GM23248 (cell line): ENCODE data around the gene C10orf90. TPM values are rescaled to one million over a fixed set of nuclear protein-coding genes. Genes with fewer than 3 reads are reported as not detected.

ENCODE experiments used
- DNase-seq: peaks from one replicate; pipeline ENCODE4 v3.0.0-alpha.2; 2015
- H2AFZ ChIP-seq: fragments of 200-600 bp; sonication (generic); 2 replicates; pipeline ENCODE4 v1.6.1; 2016; ENCODE audit warnings: antibody characterized with exemption
- H3F3A ChIP-seq: fragments of 200-600 bp; sonication (generic); 2 replicates; pipeline ENCODE4 v1.6.1; 2016; ENCODE audit warnings: mild to moderate bottlenecking, antibody characterized with exemption, mixed run types; ENCODE audit not compliant: insufficient read depth
- H3K27ac ChIP-seq: fragments of 200-600 bp; sonication (generic); 2 replicates; pipeline ENCODE4 v1.5.1; 2016; ENCODE audit warnings: mild to moderate bottlenecking
- H3K27me3 ChIP-seq: fragments of 200-600 bp; sonication (generic); replicated peaks from 2 replicates; pipeline ENCODE4 v1.6.1; 2016; ENCODE audit warnings: mild to moderate bottlenecking; ENCODE audit not compliant: insufficient read depth
- H3K36me3 ChIP-seq: fragments of 200-600 bp; sonication (generic); 2 replicates; pipeline ENCODE4 v1.6.1; 2016; ENCODE audit warnings: low read depth, mild to moderate bottlenecking
- H3K4me1 ChIP-seq: fragments of 200-600 bp; sonication (generic); 2 replicates; pipeline ENCODE4 v1.6.1; 2016; ENCODE audit warnings: mild to moderate bottlenecking; ENCODE audit not compliant: insufficient read depth
- H3K4me2 ChIP-seq: fragments of 200-600 bp; sonication (generic); one replicate; pipeline ENCODE4 v1.6.1; 2016; ENCODE audit warnings: mild to moderate bottlenecking; ENCODE audit not compliant: unreplicated experiment
- H3K4me3 ChIP-seq: fragments of 200-600 bp; sonication (generic); 2 replicates; pipeline ENCODE4 v1.5.1; 2016; ENCODE audit warnings: mild to moderate bottlenecking
- H3K79me2 ChIP-seq: fragments of 200-600 bp; sonication (generic); 2 replicates; pipeline ENCODE4 v1.6.1; 2016; ENCODE audit warnings: mild to moderate bottlenecking; ENCODE audit not compliant: insufficient read depth
- H3K9ac ChIP-seq: fragments of 200-600 bp; sonication (generic); 2 replicates; pipeline ENCODE4 v1.6.1; 2016; ENCODE audit warnings: mild to moderate bottlenecking
- H3K9me2 ChIP-seq: fragments of 200-600 bp; sonication (generic); 2 replicates; pipeline ENCODE4 v1.6.1; 2016; ENCODE audit warnings: mixed run types, mild to moderate bottlenecking, moderate library complexity; ENCODE audit not compliant: insufficient read depth
- H3K9me3 ChIP-seq: fragments of 200-600 bp; sonication (generic); one replicate; pipeline ENCODE4 v1.6.1; 2017; ENCODE audit warnings: low read depth
- H4K20me1 ChIP-seq: fragments of 200-600 bp; sonication (generic); 2 replicates; pipeline ENCODE4 v1.6.0; 2016; ENCODE audit not compliant: insufficient read depth
- EZH2 ChIP-seq: fragments of 200-600 bp; sonication (generic); IDR thresholded peaks from 2 replicates; pipeline ENCODE4 v1.6.1; 2018; ENCODE audit warnings: antibody characterized with exemption, mild to moderate bottlenecking; ENCODE audit not compliant: insufficient read depth, poor library complexity, severe bottlenecking
- EZH2phosphoT487 ChIP-seq: fragments of 200-600 bp; sonication (generic); IDR thresholded peaks from 2 replicates; pipeline ENCODE4 v1.6.1; 2018; ENCODE audit warnings: antibody characterized with exemption, moderate library complexity, mild to moderate bottlenecking, low read depth; ENCODE audit not compliant: insufficient read depth
- WGBS, 2 experiments: methylation state at CpG; one replicate each; pipeline ENCODE4 v1.1.6; 2015 to 2017; ENCODE audit warnings: low lambda C conversion rate in 2 of 2, low coverage in 1 of 2; ENCODE audit errors: missing lambda C conversion rate in 2 of 2; 5-methylcytosine and 5-hydroxymethylcytosine counted together
- in situ Hi-C: fragments of 300-500 bp; cut with MboI; formaldehyde crosslinking; loops from 2 replicates; pipeline ENCODE4 v1.15.0; 2020
- polyA plus RNA-seq: library from polyadenylated mRNA; unstranded; fragments of >200 nt; fragmentation: Nextera tagmentation; extraction: Ambion mirVana; gene quantifications from 2 replicates; pipeline ENCODE4 v1.2.1, GENCODE V29; 2016
- total RNA-seq: library from RNA; depleted of rRNA; stranded (reverse); fragments of >200 nt; shearing (Covaris generic); gene quantifications from 2 replicates; pipeline ENCODE4 v1.2.3, GENCODE V29; 2014

The C10orf90 gene
- total and polyA plus RNA-seq, 2 experiments from 2014 or later, result 0.22 to 0.71 TPM

DNA sequence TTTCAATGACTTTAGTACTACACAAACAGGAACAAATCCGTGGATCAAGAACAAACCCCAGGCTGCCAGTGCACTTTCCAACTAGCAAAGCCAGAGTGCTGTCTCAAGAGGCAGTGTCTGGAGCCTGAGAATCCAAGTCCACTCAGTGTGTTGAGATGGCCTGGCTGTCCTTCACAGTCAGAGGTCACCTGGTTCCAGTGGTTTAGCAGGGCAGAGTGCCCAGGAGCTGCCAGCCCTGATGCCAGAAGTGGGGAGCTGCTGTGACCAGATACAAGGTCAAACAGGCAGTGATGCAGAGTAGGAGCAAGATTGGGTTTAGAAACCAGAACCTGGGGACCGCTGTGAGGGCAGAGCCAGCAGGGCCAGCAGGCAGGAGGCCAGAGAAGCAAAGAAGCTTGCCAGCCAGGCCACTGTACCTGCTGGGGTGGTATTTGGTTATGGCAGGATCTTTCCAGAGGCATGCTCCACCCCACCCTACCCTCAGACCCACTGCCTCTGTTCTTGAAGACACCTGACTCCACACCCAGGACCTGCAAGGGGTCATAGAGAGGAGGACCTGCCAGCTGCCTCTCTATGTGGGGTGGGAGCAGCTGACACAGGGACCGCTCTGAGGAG is 35.6 kb upstream of the C10orf90 start:
- no peaks in the 10 kb centered on the region for H3K79me2 ChIP-seq
- in situ Hi-C loops, result no loop called here
- no peaks in the 10 kb centered on the region for H4K20me1 ChIP-seq
- no peak overlapping the region for H3K4me3 ChIP-seq
- no peaks in the 10 kb centered on the region for H3K36me3 ChIP-seq
- no peak for DNase-seq
- peaks cover 3% of the 10 kb centered on the region; the same call in 1 of the 2 replicates for H3K4me1 ChIP-seq
- H3K27ac ChIP-seq, result no peak overlapping the region
- H2AFZ ChIP-seq, result no peak overlapping the region
- no peaks in the 10 kb centered on the region for H3K9me2 ChIP-seq
- no peak overlapping the region for H3K9ac ChIP-seq
- H3F3A ChIP-seq, result no peaks in the 10 kb centered on the region; the same call in 1 of the 2 replicates
- 31 to 33% methylated on average over 3 of the region's 3 CpGs for WGBS, 2 experiments
- H3K9me3 ChIP-seq, result no peaks in the 10 kb centered on the region
- peaks cover 25% of the 10 kb centered on the region for H3K27me3 ChIP-seq
- H3K4me2 ChIP-seq, result no peak overlapping the region
- no peak for TF ChIP-seq EZH2phosphoT487
- TF ChIP-seq EZH2, result no peak

- no peak overlapping the region for H3K27ac ChIP-seq
- H4K20me1 ChIP-seq, result no peaks in the 10 kb centered on the region
- no peak overlapping the region for H3K9ac ChIP-seq
- no peak overlapping the region for H2AFZ ChIP-seq
- TF ChIP-seq EZH2phosphoT487, result no peak
- no peak for TF ChIP-seq EZH2
- WGBS, 2 experiments, result 38 to 40% methylated on average over 5 of the region's 5 CpGs
- no peaks in the 10 kb centered on the region for H3K36me3 ChIP-seq
- peaks cover 3% of the 10 kb centered on the region; the same call in 1 of the 2 replicates for H3K4me1 ChIP-seq
- no peaks in the 10 kb centered on the region for H3K9me3 ChIP-seq
- H3K4me2 ChIP-seq, result no peak overlapping the region
- H3K9me2 ChIP-seq, result no peaks in the 10 kb centered on the region
- H3K27me3 ChIP-seq, result peaks cover 25% of the 10 kb centered on the region
- H3F3A ChIP-seq, result no peaks in the 10 kb centered on the region; the same call in 1 of the 2 replicates
- no peak for DNase-seq
- H3K79me2 ChIP-seq, result no peaks in the 10 kb centered on the region
- no peak overlapping the region for H3K4me3 ChIP-seq
- in situ Hi-C loops, result no loop called here
These were observed 34.6 kb upstream of the C10orf90 start for GRCh38 chr10:126705131-126705530.

- Histone ChIP-seq H3K9me3 (no peaks in the 10 kb centered on the region), H3K27ac (no peak overlapping the region), H3K9me2 (no peaks in the 10 kb centered on the region), H3K27me3 (peaks cover 24% of the 10 kb centered on the region), H3K79me2 (no peaks in the 10 kb centered on the region), H3K9ac (no peak overlapping the region), H3F3A (no peaks in the 10 kb centered on the region; the same call in 1 of the 2 replicates), H3K4me2 (no peak overlapping the region), H4K20me1 (no peaks in the 10 kb centered on the region), H3K36me3 (no peaks in the 10 kb centered on the region), H2AFZ (no peak overlapping the region), H3K4me1 (peaks cover 3% of the 10 kb centered on the region; the same call in 1 of the 2 replicates), H3K4me3 (no peak overlapping the region)
- TF ChIP-seq EZH2phosphoT487 (no peak), EZH2 (no peak)
- no peak for DNase-seq
- 45 to 48% methylated on average over 7 of the region's 7 CpGs for WGBS, 2 experiments
- in situ Hi-C loops, result no loop called here
These were observed 34.2 kb upstream of the C10orf90 start for GRCh38 chr10:126704649-126705048.

GRCh38 chr10:126702181-126702580 is 31.7 kb upstream of the C10orf90 start:
- peak; percentile 84 for DNase-seq
- Histone ChIP-seq H3K9me3 (no peaks in the 10 kb centered on the region), H3K9me2 (no peaks in the 10 kb centered on the region), H3K9ac (no peak overlapping the region), H3K27ac (no peak overlapping the region), H2AFZ (no peak overlapping the region), H3F3A (no peaks in the 10 kb centered on the region; the same call in 1 of the 2 replicates), H3K4me3 (no peak overlapping the region), H3K36me3 (no peaks in the 10 kb centered on the region), H4K20me1 (no peaks in the 10 kb centered on the region), H3K4me1 (peaks cover 3% of the 10 kb centered on the region; the same call in 1 of the 2 replicates), H3K79me2 (no peaks in the 10 kb centered on the region), H3K27me3 (peaks cover 32% of the 10 kb centered on the region), H3K4me2 (no peak overlapping the region)
- 29 to 41% methylated on average over 3 of the region's 3 CpGs for WGBS, 2 experiments
- TF ChIP-seq EZH2 (no peak), EZH2phosphoT487 (no peak)
- in situ Hi-C loops, result no loop called here
